ENCODE results near the gene NTRK3.

Gene NTRK3

DNA sequence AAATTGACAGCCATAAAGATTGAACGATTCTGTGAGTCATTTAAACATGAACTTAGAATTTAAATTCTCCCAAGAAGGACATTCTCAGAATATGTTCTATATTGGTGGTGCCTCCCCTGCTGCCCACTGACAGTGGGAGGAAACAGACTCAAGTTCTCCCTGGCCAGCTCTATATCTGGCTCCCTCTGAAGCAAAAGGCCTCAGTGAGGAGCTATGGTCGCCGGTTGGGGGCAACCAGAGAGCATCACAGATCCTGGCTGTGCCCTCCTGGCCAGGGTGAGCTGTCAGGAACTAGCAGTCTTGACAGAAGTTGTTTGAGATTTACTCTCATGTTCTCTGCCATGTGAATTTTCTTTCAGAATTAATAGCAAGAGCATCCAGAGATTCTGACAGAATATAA lies 285.5 kb downstream of the NTRK3 start:
- DNase-seq, result no peak

DNA sequence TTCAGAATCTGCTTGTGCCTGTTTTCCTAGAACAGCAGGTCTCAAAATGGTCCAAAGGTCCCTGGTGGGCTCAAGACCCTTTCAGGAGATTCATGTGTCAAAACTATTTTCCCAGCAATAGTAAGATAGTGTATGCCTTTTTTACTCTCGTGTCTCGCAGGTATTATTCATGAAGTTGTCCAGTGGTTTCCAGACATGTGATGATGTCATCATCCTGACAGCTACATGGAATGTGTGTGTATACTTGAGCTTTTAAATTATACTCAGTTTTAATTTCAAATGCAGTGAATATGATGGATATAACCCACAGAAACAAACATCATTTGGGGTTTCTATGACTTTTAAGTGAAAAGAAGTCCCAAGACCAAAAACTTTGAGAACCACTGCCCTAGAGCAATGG lies 288.6 kb downstream of the NTRK3 start:
- DNase-seq, result no peak

DNA sequence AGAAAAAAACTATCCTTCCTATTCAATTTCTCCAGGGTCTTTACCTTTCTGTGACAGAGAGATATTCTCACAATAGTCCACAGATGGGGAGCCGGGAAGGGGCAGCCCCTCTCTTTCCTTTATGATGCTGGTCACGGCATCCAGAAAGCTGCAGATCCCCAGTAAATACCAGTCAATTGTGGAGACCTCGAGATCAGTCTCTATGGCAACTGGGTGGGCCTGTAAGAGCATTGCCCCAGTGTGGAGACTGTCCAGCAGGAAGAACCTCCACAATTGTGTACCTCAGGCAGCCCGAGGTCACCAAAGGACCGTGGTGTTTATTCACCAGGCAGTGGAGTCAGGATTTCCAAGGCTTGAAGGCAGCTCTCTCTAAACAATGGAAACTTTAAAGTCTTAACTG lies 291.2 kb downstream of the NTRK3 start:
- DNase-seq, result no peak

- no peak for DNase-seq
Measured at GRCh38 chr15:87962428-87962827, 294.1 kb downstream of the NTRK3 start.

DNA sequence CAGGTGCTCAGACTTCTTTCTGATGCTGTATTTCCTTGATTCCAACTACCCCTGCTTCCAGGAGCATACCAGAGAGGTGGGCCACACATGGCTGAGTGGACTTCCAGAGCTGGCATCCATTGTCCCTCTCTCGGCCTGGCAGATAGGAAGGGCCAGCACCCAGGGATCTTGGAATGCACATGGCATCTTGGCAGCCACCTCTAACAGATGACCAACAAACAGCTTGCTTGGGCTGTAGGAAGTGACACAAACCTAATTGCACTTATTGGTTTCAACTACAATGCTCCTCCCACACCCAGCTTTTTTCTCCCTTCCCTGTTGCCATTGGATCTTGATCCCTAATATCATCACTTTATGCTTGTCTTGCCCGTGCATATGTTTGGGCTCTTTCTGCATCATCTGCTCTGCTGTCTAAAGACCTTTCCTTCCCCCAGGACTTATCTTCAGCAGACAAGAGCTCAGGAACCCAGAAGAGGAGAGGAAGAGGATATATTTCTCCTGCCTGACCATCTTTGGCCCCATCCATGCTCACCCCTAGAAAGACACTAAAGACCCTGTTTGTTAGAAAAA lies 294.6 kb downstream of the NTRK3 start:
- DNase-seq, result no peak

DNA sequence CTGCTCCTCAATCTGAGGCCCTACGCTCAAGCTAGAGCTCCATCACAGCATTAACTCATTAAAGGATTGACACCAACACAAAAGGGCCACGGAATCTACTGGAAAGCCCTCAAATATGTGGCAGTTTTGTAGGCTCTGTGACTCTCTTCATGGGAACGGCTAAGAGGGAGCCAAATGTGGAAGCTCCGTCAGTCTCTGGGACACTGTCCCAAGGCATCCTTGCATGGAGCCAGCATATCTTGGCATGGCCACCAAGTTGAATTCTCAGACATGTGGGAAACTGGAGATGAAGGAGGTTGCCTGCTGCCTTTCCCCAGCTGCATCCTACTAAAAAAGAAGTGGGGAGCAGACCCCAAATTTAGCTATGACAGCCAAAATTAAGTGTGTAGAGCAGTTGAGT lies 296.9 kb downstream of the NTRK3 start:
- no peak for DNase-seq

DNA sequence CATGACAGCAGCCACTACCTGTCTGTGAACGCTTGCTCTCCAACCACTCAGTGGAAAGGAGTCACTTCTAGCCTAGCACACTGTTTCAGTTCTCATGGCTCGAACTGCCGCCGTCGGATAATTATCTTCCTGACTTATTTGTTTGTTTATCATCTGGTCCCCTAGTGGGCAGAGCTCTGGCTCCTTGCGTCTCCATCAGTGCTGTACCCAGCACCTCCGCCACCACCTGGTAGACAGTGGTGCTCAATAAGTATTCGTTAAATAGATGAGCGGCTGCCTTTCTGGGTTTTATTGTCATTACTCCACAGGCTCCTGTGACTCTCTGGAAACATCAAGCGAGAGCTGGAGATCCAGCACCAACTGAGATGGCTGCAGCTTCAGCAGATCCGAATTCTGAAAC lies 297.5 kb downstream of the NTRK3 start:
- DNase-seq, result no peak

- DNase-seq, result no peak
Measured at GRCh38 chr15:87955284-87955909, 301.1 kb downstream of the NTRK3 start.

- no peak for DNase-seq
Measured at GRCh38 chr15:87954793-87955192, 301.7 kb downstream of the NTRK3 start.

DNA sequence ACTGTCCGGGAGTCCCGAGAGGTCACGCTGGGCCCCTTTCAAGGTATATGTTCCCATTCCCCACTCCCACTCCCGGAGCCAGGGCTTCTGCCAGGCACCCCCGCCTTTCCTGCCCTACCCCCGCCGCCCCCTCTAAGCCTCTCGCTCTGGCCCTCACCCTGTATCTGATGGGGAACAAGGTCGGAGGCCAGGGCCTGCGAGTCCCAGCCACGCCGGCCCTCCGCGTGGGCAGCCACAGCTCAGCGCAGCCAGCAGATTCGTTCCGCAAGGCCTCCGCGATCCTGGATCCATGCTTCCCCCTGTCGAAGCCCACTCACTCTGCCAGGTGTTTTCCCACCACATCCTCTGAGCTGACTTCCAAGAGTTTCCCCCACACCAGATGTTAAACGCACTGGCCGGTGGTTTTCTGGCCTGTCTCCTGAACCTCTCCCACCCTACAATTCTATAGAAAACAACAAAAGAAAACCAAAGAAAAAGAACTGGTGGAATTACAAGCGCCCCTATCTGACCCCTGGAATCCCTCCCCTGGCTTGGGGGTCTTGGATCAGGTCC lies 303.7 kb downstream of the NTRK3 start:
- DNase-seq, result no peak

DNA sequence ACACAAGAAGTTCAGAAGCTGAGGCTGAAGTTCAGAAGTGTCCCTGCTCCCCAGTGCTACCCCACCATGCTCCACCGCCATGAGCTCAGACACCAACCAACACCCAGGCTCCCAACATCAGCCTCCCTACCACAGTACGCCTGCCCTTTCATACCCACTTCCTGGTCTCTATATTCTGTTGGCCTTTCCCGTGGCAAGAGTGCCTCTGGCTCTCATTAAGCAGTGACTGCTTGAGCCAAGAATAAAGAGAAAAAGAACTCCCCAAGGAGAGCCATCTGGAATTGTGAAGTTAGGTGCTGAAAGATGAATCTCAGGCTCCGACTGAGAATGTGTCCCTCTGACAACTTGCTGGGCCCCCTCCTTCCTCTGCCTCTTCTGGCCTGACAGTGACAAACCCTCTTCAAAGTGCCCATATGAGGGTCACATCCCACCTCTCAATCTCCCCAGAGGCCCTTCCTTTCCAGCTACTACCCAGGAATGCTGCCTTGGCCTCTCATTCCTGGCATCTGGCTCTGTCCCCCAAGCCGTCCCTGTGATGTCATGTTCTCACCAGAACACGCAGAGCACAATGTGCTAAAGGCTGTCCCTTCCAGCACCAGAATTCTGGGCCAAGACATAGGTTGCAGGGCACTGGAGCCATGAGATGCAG lies 306.8 kb downstream of the NTRK3 start:
- DNase-seq, result no peak

DNA sequence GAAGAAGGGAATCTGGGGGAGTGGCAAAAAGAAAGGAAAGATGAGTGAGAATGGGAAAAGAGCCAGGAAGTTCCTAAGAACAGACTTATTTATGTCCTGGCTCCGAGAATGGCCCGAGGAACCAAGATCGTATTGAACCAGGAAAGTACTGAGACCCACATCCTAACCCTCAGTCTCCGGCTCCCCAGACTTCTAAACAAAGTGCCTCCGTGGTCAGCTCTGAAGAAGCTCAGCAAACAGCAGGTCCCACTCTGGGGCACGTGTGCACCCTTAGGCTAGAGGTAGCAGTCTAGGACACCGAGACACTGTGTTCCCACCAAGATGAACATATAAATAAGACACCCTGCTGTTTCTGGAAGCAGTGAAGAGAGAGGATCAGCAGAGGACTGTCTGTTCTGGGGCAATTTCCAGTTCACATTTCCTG lies 307.4 kb downstream of the NTRK3 start:
- no peak for DNase-seq

GRCh38 chr15:87947560-87947959 lies 309.0 kb downstream of the NTRK3 start:
- no peak for DNase-seq

GRCh38 chr15:87945246-87945645 lies 311.3 kb downstream of the NTRK3 start:
- DNase-seq, result no peak

DNA sequence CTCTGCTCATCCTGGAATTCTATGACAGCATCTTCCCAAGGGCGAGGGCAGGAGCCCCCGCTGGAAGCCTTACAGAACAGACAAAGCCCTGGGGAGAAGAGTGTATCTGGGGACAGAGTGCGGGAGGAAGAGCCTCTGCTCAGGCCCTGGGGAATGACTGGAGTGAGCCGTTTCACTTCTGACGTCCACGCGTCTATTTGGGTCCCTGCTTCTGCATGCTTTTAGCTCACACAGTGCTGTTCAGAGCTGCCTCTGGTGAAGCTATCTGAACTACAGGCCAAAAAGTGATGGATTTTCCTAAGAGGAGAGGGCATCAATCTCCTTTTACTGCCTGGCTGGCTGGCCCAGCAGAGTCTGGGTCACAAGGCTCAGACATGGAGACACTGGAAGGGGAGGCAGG lies 311.8 kb downstream of the NTRK3 start:
- DNase-seq, result no peak

- no peak for DNase-seq
Measured at GRCh38 chr15:87944050-87944449, 312.5 kb downstream of the NTRK3 start.

- no peak for DNase-seq
Measured at GRCh38 chr15:87943626-87944025, 312.9 kb downstream of the NTRK3 start.

GRCh38 chr15:87942316-87942715 lies 314.2 kb downstream of the NTRK3 start:
- no peak for DNase-seq

GRCh38 chr15:87941606-87942005 lies 314.9 kb downstream of the NTRK3 start:
- no peak for DNase-seq

- DNase-seq, result no peak
Measured at GRCh38 chr15:87940768-87941167, 315.8 kb downstream of the NTRK3 start.

DNA sequence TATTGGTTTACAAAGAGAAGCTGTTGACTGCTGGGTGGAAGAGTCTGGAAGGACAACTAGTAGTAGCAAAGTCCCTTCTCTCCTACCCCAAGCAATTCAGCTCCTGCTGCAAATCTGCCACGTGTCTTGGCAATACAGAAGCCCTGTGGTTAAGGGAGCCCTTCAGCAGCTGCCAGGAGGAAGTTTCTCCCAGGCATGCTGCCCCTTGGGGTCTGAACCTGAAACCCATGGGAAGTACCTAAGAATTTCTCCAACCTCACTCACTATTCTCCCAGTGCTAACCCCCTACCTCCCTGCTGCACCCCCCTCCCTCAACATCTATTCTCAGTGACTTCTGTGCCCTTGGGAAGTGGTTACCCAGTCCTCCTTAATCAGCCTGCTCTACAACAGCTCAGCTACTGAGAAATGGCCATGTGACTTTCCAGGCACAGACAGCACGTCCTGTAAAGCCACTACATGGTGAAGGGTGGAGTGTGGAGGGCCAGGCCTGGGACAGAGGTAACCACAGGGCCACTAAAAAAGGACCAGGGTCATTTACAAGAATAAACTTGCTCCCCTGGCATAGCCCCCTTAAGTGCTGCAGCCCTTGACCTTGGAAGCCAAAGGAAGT lies 316.6 kb downstream of the NTRK3 start:
- no peak for DNase-seq

- no peak for DNase-seq
Measured at GRCh38 chr15:87938031-87938430, 318.5 kb downstream of the NTRK3 start.

- DNase-seq, result no peak
Measured at GRCh38 chr15:87935583-87935982, 321.0 kb downstream of the NTRK3 start.

DNA sequence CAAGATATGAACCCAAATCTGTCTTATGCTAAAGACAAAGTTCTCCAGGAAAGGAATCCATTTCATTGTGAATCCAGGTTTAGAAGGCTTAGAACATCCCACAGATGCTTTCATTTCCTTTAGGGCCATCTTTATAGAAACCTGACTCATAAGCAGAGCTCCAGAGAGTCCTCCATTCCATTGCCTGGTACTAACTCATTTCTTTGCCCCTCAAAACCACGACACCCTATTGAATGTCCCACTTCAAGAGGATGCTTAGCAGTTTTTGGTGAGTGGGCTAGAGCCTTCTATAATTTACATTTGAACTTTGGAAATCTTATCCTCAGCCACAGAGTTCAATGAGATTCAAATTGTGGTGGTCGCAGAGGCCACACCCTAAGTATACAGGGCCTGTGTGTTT lies 325.0 kb downstream of the NTRK3 start:
- DNase-seq, result no peak
